GM19238 (cell line): ENCODE data around the gene MYH9.

Experiments
- DNase-seq: peaks from one replicate; pipeline ENCODE4 v3.0.0; 2011; ENCODE audit warnings: low spot score; ENCODE audit not compliant: insufficient read length

MYH9 gene

DNA sequence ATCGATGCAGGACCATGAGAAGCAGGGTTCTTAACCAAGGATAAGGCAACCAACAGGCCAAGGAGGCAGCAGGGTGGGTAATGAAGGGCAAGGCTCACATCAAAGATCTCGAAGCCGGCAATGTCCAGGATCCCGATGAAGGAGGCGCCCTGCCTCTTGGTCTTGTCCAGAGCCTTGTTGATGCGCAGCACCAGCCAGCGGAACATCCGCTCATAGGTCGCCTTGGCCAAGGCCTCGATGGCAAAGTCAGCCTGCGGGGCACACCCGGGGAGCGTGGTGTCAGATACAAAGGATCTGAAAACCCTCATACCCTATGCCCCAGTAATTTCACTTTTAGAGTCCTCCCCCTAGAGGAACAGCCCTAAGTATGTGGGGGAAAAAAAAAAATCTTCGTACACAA, 71.3 kb downstream of the MYH9 start:
- DNase-seq: no peak

GRCh38 chr22:36315325-36315724, 72.4 kb downstream of the MYH9 start:
- DNase-seq: no peak

DNA sequence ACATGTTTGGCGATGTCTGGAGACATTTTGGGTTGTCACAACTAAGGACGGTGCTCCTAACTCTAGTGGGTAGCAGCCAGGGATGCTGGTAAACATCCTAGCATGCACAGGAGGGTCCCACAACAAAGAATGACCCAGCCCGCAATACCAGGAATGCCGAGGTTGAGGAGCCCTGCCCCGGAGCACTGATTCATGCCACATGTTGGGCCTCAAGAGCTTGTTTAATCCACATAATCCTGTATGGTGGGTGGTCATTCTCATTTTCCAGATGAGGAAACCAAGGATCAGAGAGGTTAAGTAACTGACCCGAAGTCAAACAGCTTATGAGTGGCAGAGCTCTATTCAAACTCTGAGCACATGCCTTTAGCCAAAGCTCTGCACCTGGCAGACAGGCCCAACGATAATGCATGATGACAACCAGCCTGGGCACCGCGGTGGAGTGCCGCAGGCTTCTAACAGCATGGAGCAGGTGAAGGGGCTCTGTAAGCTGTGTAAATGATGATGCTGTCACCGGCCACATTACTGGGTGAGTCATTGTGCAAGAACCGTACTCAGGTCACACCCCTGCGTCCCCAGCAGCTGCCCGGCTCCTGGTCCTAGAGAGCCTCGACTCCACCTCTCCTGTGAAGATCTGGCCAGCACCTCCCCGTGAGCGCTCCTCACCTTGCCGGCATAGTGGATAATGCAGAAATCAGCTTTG, 76.2 kb downstream of the MYH9 start:
- DNase-seq: no peak

DNA sequence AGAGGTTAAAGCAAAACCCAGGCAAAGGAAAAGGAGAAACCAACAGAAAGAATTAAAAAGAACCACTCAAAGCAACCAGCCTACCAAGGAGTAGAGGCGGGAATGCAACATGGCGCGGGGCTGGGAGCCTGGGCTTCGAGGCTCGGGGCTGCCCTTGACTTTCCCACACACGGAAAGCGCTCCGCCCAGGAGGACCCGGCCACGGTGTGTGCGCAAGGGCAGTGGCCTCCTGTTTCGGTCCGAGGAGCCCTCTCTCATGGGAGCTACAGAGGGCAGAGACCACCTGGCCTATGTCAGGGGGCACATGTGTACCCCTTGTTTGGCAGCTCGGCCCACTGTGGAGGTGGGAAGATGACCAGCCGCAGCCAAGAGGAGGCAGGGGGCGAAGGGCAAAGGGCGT, 78.9 kb downstream of the MYH9 start:
- DNase-seq: no peak

GRCh38 chr22:36306227-36306626, 81.5 kb downstream of the MYH9 start:
- no peak for DNase-seq

DNA sequence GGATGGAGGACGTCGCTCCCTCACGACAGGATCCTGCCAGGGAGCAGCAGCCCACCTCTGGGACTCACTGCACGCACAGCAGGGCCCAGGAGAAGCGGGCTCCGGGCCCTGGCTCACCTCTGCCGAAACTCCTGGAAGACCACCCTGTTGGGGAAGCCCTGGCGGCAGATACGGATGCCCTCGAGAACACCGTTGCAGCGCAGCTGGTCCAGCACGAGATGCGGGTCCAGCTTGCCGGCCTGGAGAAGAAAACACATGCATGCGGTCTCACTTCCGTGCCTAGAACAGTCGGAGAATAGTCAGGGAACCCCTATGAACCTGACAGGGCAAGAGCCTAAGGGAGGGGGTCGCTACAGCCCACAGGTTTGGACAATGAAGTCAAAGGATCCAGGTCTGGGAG, 82.0 kb downstream of the MYH9 start:
- no peak for DNase-seq

DNA sequence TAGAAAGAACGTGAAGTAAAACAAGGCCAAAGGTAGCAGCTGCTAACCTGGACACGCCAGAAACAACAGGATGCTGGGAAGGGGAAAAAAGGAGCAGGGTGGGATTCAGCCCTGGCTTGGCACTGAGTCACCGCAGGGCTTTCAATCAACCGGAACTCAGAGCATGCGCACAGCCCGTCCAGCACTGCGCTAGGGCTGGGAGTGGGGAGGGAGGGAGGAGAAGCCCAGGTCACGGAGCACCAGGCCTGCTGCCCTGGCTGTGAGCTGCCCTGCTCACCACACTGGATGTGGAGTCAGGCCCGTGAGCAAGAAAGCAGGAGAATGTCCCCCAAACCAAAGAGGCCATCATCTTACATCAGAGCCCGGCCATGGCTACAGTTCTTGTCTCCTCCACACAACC, 83.3 kb downstream of the MYH9 start:
- DNase-seq: no peak

DNA sequence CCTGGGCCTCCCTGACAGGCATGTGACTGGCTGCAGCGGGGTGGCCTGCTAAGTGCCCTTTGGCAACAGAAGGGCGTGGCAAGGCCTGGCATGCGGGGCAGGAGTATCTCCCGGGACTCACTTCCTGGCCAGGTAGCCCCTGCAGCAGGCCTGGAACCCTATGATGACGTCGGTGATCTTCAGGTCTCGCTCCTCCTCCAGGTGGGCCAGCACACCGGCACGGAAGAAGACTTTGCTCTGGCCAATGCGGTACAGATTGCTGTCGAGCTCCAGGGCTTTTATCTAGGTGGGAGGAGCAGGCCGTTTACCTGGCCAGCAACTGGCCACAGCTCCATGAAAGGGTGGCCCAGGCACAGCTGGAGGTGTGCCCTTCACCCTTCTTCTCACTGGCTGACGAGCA, 83.9 kb downstream of the MYH9 start:
- no peak for DNase-seq

GRCh38 chr22:36303115-36303467, 84.7 kb downstream of the MYH9 start:
- no peak for DNase-seq

DNA sequence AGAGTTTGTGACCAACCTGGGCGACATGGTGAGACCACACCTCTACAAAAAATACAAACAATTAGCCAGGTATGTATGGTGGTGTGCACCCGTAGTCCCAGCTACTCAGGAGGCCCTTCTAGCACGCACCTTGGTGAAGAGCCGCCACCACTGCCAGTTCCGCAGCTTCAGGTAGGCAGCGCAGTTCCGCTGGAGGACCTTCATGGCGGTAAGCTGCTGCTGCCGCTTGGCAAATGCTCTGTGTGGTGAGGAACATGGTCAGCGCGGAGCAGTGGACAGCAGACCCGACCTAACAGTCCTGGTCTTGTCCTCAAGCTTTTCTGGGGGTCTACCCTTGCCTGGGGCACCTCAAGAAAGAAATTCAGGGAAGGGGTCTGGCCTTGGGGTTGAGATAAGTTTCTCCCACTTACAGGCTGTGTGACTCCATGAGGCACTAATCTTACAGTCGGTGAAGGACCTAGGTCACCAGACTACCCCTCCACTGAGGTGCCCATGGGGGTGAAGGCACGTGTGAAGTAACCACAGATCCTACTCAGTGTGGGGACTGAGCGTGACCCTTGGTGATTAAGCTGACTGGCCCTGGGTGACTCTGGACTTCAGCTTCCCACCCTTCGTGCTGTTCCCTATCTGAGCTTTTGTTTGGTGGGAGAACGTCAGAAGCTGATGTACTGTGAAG, 85.2 kb downstream of the MYH9 start:
- no peak for DNase-seq

DNA sequence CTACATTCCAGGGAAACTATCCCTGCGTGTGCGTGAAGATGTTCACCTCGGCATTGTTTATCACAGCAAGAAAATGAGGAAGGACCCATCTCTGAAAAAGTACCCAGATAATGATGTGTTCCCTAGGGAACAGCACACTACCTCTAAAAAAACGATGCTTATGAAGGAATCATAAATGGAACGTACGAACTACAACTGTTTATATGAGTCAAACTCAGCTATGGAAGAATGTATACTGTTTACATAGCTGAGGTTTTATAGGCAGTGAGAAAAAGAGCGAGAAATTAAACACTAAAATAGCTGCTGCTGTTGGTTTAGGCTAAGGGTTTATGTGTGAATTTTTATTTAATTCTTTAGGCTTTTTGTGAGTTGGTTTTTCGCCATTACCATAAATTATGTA, 85.9 kb downstream of the MYH9 start:
- no peak for DNase-seq

DNA sequence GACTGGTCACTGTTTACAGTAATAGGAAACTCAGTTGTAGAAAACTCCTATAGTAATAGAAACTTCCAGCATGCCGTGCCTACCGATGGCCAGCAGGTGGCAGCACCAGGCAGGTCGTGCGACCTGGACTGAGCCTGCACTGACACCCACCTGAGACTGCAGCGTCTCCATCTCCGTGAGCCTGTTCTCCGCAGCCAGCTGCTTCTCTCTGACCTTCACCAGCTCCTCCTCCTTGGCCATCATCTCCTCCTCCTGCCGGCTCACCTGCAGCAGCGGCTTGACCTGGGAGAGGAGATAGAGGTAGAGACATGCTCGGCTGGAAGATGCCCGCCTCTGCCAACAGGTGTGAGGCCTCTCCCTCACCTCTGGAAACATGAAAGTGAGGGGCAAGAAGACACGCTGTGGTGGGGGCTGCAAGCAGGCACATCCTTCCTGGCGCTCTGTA, 86.4 kb downstream of the MYH9 start:
- peak; percentile 75 for DNase-seq

GRCh38 chr22:36300396-36301212, 87.2 kb downstream of the MYH9 start:
- DNase-seq: no peak

DNA sequence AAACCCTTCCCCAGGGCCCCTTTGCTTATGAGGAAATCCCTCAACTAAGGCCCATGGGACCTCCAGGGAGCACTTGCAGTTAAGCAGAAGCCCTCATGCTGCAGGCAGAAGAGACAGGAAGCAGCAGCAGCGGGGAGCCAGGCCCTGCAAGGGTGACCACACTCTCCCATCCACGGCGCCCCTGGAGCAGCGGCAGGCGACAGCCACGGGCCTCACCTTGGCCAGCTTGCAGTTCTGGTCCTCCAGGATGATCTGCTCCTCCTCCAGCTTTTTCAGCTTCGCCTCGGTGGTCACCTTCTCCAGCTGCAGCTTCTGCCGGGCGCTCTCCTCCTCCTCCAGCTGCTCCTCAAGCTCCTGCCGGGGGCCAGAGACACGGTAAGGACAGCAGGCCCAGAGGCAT, 87.9 kb downstream of the MYH9 start:
- no peak for DNase-seq

DNA sequence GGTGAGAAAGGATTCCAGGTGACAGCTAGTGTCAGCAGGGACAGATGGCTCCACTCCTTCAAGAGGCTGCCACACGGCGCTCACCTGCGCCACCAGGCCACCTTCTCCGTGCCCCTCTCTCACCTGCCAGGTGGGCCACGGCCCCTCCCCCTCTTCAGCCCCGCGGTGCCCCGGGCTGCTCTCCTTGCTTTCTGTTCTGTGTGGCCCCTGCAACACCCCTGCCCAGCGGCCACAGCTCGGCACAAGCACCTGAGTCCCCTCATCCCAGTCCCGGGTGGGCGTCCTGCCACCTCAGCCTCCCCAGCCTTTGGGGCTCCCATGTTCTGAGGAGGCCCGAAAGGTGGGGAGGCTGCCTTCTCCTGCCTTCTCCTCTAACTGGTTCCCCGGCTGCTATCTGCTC, 88.5 kb downstream of the MYH9 start:
- DNase-seq: no peak

DNA sequence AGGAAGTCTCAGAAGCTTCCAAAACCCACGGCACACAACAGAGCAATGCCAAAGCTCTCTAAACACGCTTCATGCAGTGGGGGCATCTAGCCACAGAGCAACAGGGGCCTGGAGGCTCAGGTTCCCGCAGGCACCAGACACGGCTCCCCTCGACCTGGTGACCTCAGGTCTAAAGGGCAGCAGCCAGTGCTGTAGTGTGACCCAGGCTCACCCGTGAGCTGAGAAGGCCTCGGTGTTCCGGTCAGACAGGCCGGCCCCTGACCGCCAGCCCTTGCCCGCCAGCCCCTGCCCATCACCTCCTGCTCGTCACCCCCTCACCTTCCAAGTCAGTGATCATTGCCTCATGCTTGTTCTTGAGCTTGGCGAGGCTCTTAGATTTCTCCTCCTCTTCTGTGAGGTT, 89.2 kb downstream of the MYH9 start:
- no peak for DNase-seq

GRCh38 chr22:36298118-36298517, 89.6 kb downstream of the MYH9 start:
- no peak for DNase-seq

DNA sequence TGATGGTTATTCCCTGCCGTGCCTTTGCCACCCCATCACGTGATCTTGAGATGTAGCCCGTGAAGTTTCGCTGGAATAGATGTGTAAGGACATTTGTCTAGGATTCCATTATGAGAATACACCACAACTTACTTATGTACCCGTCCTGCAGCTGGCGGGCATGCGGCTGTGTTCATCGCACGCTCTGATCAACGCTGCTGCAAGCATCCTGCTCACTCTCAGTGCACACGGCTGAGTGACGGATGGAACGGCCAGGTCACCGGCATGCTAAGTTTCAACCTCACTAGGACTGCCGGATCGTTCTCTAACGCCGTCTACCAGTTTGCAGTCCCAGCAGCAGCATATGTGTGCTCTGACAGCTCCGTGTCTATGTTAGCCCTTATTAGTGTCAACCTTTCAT, 90.2 kb downstream of the MYH9 start:
- no peak for DNase-seq

GRCh38 chr22:36296690-36297089, 91.1 kb downstream of the MYH9 start:
- no peak for DNase-seq

DNA sequence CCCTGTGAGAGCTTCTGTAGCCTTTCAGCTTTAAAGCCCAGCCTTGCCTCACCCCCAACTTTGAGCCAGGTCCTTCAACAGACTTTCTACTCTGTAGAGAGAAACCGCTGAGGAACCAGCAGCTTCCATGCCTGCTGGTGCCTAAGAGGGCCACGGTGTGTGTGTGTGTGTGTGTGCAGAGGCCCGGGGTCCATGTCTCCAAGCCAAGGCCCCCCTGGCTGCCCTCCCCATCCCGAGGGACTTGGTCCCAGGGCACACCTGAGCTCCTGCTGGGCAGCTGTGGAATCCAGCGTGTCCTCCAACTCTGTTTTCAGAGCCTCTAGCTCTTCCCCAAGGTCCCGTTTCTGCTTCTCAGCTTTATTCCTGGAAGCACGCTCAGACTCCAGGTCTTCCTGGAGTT, 92.5 kb downstream of the MYH9 start:
- DNase-seq: no peak

DNA sequence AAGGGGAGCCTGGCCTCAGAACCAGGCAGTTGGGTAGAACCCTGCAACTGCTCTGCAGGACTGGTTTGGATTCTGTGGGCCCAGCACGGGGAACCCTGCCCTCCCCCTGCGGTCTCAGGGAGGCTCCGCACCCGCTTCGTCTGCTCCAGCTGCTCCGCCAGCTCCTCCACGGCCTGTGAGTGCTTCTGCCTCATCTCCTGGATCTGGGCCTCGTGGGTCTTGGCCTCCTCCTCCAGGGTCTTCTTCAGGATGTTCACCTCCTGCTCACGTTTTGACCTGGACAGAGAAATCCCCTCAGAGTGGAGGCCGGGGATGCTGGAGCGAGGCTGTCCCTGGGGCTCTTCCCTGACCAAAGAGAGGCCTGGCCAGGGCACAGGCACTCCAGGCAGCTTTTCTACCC, 93.0 kb downstream of the MYH9 start:
- DNase-seq: no peak

GRCh38 chr22:36294293-36294620, 93.5 kb downstream of the MYH9 start:
- no peak for DNase-seq
